GM21381 (cell line): ENCODE data around the gene TNRC6B.
"Not testable (repeated sequence)": the region's sequence is repeated elsewhere in the genome, so short reads cannot be mapped to it uniquely, and the experiment has no call there.

Experiments used
- ATAC-seq: cut with Tn5 transposase; IDR thresholded peaks from one replicate; pipeline ENCODE4 v1.9.1; 2021; ENCODE audit warnings: mild to moderate bottlenecking, moderate library complexity; ENCODE audit not compliant: unreplicated experiment

The TNRC6B gene

GRCh38 chr22:40177738-40178416 is at the start of gene TNRC6B:
Gene TNRC6B (plus strand): TSS chr22:40177925. CDS start chr22:40178136, 211 bp downstream.
- peak; percentile 92 for ATAC-seq

- ATAC-seq: no peak
Measured at GRCh38 chr22:40128989-40129388, 48.7 kb upstream of the TNRC6B start.

GRCh38 chr22:40137132-40137531 is 40.6 kb upstream of the TNRC6B start:
- no peak for ATAC-seq

GRCh38 chr22:40138866-40139265 is 38.9 kb upstream of the TNRC6B start:
- no peak for ATAC-seq

GRCh38 chr22:40147388-40148176 is 30.1 kb upstream of the TNRC6B start:
- no peak for ATAC-seq

- no peak for ATAC-seq
Measured at GRCh38 chr22:40153192-40153591, 24.5 kb upstream of the TNRC6B start.

- ATAC-seq: no peak
Measured at GRCh38 chr22:40153705-40154104, 24.0 kb upstream of the TNRC6B start.

GRCh38 chr22:40156001-40156516 is 21.7 kb upstream of the TNRC6B start:
- no peak for ATAC-seq

- ATAC-seq: not testable (repeated sequence)
Measured at GRCh38 chr22:40156682-40157081, 21.0 kb upstream of the TNRC6B start.

- ATAC-seq: no peak
Measured at GRCh38 chr22:40157330-40157945, 20.3 kb upstream of the TNRC6B start.

GRCh38 chr22:40161194-40161593 is 16.5 kb upstream of the TNRC6B start:
- ATAC-seq: no peak

GRCh38 chr22:40165537-40165936 is 12.2 kb upstream of the TNRC6B start:
- ATAC-seq: not testable (repeated sequence)

GRCh38 chr22:40175611-40176244 is 2.0 kb upstream of the TNRC6B start:
- ATAC-seq: no peak

GRCh38 chr22:40176921-40177737 is 596 bp upstream of the TNRC6B start:
- ATAC-seq: no peak

GRCh38 chr22:40178417-40179409 is 988 bp downstream of the TNRC6B start:
- ATAC-seq: no peak

GRCh38 chr22:40179526-40179925 is 1.8 kb downstream of the TNRC6B start:
- ATAC-seq: no peak

- ATAC-seq: no peak
Measured at GRCh38 chr22:40180403-40180802, 2.7 kb downstream of the TNRC6B start.

GRCh38 chr22:40181323-40181722 is 3.6 kb downstream of the TNRC6B start:
- ATAC-seq: no peak

GRCh38 chr22:40182231-40182835 is 4.6 kb downstream of the TNRC6B start:
- ATAC-seq: no peak
